Measurements from ENCODE around the gene AAK1.

DNA sequence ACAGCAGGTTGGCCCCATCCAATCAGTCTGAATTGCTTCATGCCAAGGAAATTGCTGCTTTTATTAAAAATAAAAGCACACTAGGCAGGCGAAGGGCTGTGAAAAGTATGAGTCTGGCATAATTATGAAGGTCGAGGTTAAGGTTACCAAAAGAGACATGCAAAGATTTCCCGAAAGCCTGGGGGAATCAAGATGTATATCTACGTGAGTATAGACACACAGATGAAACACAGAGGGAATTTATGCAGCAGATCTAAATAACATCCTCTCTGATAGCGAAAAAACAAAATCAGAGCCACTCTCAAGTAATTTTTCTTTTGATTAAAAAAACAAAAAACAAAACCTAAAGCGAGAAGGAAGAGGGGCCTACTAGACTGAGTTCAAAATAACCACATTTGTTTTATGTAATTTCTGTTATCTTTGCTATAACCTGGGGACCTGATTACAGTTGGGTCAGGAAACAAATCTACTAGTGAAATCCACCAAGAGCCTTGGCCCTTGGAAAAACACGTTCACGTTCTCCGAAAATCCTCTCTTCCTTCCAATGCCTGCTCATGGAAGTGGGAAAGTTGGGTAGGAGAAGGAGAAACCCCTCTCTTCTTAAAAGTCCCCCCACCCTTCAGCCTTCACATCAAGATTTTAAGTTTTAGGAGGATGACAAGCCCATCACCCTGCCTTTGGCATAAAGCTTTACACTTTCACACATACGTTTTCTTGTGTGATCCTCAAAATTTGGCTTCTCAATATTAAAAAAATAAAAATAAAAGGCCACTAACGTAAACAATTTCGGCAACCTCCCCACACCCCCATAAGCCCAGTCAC is 1.4 kb downstream of the AAK1 start:
- TF ChIP-seq, protein P1, sequence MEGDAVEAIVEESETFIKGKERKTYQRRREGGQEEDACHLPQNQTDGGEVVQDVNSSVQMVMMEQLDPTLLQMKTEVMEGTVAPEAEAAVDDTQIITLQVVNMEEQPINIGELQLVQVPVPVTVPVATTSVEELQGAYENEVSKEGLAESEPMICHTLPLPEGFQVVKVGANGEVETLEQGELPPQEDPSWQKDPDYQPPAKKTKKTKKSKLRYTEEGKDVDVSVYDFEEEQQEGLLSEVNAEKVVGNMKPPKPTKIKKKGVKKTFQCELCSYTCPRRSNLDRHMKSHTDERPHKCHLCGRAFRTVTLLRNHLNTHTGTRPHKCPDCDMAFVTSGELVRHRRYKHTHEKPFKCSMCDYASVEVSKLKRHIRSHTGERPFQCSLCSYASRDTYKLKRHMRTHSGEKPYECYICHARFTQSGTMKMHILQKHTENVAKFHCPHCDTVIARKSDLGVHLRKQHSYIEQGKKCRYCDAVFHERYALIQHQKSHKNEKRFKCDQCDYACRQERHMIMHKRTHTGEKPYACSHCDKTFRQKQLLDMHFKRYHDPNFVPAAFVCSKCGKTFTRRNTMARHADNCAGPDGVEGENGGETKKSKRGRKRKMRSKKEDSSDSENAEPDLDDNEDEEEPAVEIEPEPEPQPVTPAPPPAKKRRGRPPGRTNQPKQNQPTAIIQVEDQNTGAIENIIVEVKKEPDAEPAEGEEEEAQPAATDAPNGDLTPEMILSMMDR (optimal IDR thresholded peaks at IDR 0.05 in 1 of 3, IDR thresholded peaks at IDR 0.05 in 1 of 3, conservative IDR thresholded peaks at IDR 0.05 in 1 of 3; ENCODE audit: extremely low read depth in 1 of 3, insufficient read depth in 2 of 3, low read length in 3 of 3) = no peak
- no peak for TF ChIP-seq EZH2 (IDR thresholded peaks at IDR 0.05; ENCODE audit: low read length)

Data from keratinocyte (primary cell).